Measurements from ENCODE around the gene DKC1. TPM values are rescaled to one million over a fixed set of nuclear protein-coding genes. Genes with fewer than 3 reads are reported as not detected.

The DKC1 gene
- total and polyA plus RNA-seq, 2 of the 13 experiments (the other 11 are each of a cell fraction or from before 2014, with no cell fraction given), result 61.6 to 102 TPM

- POLR2A ChIA-PET, result interaction anchor here (1.0 kb wide), 1 partner anchor 12 kb away, joined by 4 read pairs; the partner anchor contains the start of gene DKC1
- DNase-seq (ENCODE audit: low spot score) (no peak), ATAC-seq (peak; percentile 38), FAIRE-seq (no peak)
- H3K9me3 ChIP-seq (ENCODE audit: low read length), result no peaks in the 10 kb centered on the region
- no TSS peak for BruUV-seq (replicated peaks)
- WGBS (ENCODE audit: low lambda C conversion rate), result over 99% methylated on average over 9 of the region's 15 CpGs
- H3K27me3 ChIP-seq (ENCODE audit: control insufficient read depth in 1 of 2, insufficient read depth in 2 of 2, low read length in 2 of 2), result no peaks in the 10 kb centered on the region
- no peak overlapping the region for H3K4me2 ChIP-seq (ENCODE audit: low read depth, low read length)
- H4K20me1 ChIP-seq (ENCODE audit: insufficient read depth, low read length), result 0 out of 2 replicates have a peak, but pooled peaks cover 2% of the 10 kb centered on the region
- in situ Hi-C loops (cut with HindIII; ENCODE audit: extremely low pct_ligation_motif_present, low pct_unique_long_range_greater_than_20kb), result no loop called here
- intact Hi-C loops (cut with micrococcal nuclease; ENCODE audit: unreplicated experiment), result no loop called here
- no peak overlapping the region for H2AFZ ChIP-seq (ENCODE audit: low read length)
- no peak overlapping the region for H3K9ac ChIP-seq (ENCODE audit: insufficient read depth, low read depth, low read length)
- peaks cover 10 to 32% of the 10 kb centered on the region in 2 experiments; a peak in 4 of 5 replicates for H3K36me3 ChIP-seq (replicated peaks in 1 of 2; ENCODE audit: control insufficient read depth in 1 of 2, insufficient read depth in 2 of 2, low read length in 2 of 2)
- CTCF ChIA-PET (ENCODE audit: low intra/inter-chr PET ratio, low total read pairs), result no interaction called here
- no peak overlapping the region for H3K27ac ChIP-seq (ENCODE audit: extremely low read length, insufficient read depth, low read length)
- H3K79me2 ChIP-seq (ENCODE audit: insufficient read depth, low read length), result no peaks in the 10 kb centered on the region
- no peak overlapping the region for H3K4me3 ChIP-seq (replicated peaks in 1 of 3; ENCODE audit: insufficient read depth in 1 of 3, low read depth in 2 of 3, low read length in 3 of 3)
- no peaks in the 10 kb centered on the region for H3K4me1 ChIP-seq (ENCODE audit: insufficient read depth, low read length)
- TF ChIP-seq STAT6 (CRISPR knock-in tag; IDR thresholded peaks at IDR 0.05; ENCODE audit: borderline replicate concordance), result no peak
- TF ChIP-seq ZNF512 (CRISPR knock-in tag; IDR thresholded peaks at IDR 0.05), result no peak
- TF ChIP-seq SIN3A (IDR thresholded peaks at IDR 0.05; ENCODE audit: borderline replicate concordance, low read depth, low read length), result no peak
- TF ChIP-seq POLR2G (IDR thresholded peaks at IDR 0.05; ENCODE audit: low read depth, low read length), result no peak
- TF ChIP-seq ZNF512B (CRISPR knock-in tag; IDR thresholded peaks at IDR 0.05; ENCODE audit: borderline replicate concordance), result no peak
- no peak for TF ChIP-seq HDAC6 (IDR thresholded peaks at IDR 0.05; ENCODE audit: low read depth, low read length)
- TF ChIP-seq ZNF672 (CRISPR knock-in tag; IDR thresholded peaks at IDR 0.05), result no peak
- no peak for TF ChIP-seq ZNF20 (CRISPR knock-in tag; IDR thresholded peaks at IDR 0.05)
- TF ChIP-seq DNMT1 (CRISPR knock-in tag; IDR thresholded peaks at IDR 0.05), result no peak
- TF ChIP-seq CREBL2 (CRISPR knock-in tag; IDR thresholded peaks at IDR 0.05; ENCODE audit: borderline replicate concordance), result no peak
- TF ChIP-seq HOMEZ (CRISPR knock-in tag; IDR thresholded peaks at IDR 0.05; ENCODE audit: low read depth), result no peak
- no peak for TF ChIP-seq KLF9 (CRISPR knock-in tag; IDR thresholded peaks at IDR 0.05; ENCODE audit: low read depth)
- no peak for TF ChIP-seq ZMAT3 (CRISPR knock-in tag; conservative IDR thresholded peaks at IDR 0.05)
Measured at GRCh38 chrX:154775419-154776349, 13.0 kb downstream of the DKC1 start.

Measured in HepG2 (cell line).